ENCODE data around the gene DENND11. TPM values are rescaled to one million over a fixed set of nuclear protein-coding genes. Genes with fewer than 3 reads are reported as not detected.
A peak's percentile ranks its signal among the peaks of the same experiment; 100 is the strongest.
"Not testable (repeated sequence)": the region's sequence is repeated elsewhere in the genome, so short reads cannot be mapped to it uniquely, and the experiment has no call there.

The DENND11 gene
- polyA plus RNA-seq, 5 donors: 30.4 to 50.4 (median 40.0) TPM

- no peak for DNase-seq
Observed at GRCh38 chr7:141709749-141710148, 7.8 kb upstream of the DENND11 start.

GRCh38 chr7:141709318-141709717, 7.4 kb upstream of the DENND11 start:
- no peak for DNase-seq

GRCh38 chr7:141708351-141708750, 6.4 kb upstream of the DENND11 start, which contains the start of gene WEE2:
WEE2 (plus strand) TSS chr7:141708353; CDS start chr7:141708759, 406 bp downstream.
- no peak for DNase-seq

GRCh38 chr7:141706239-141707064, 4.5 kb upstream of the DENND11 start:
- no peak for DNase-seq

- DNase-seq: no peak
Observed at GRCh38 chr7:141704741-141705140, 2.8 kb upstream of the DENND11 start.

GRCh38 chr7:141704112-141704511, 2.1 kb upstream of the DENND11 start:
- DNase-seq: no peak

- no peak for DNase-seq
Observed at GRCh38 chr7:141702892-141703291, 926 bp upstream of the DENND11 start.

- DNase-seq: peak in 1 of 2 donors; percentile 46
Observed at GRCh38 chr7:141701489-141702046, 398 bp downstream of the DENND11 start.

- DNase-seq: no peak
Observed at GRCh38 chr7:141700848-141701371, 1.1 kb downstream of the DENND11 start.

GRCh38 chr7:141700296-141700847, 1.6 kb downstream of the DENND11 start:
- no peak for DNase-seq

GRCh38 chr7:141699860-141700259, 2.1 kb downstream of the DENND11 start:
- DNase-seq: no peak

GRCh38 chr7:141698247-141699015, 3.5 kb downstream of the DENND11 start:
- DNase-seq: no peak

- no peak for DNase-seq
Observed at GRCh38 chr7:141697211-141697871, 4.6 kb downstream of the DENND11 start.

GRCh38 chr7:141696348-141696747, 5.6 kb downstream of the DENND11 start:
- DNase-seq: no peak

- no peak for DNase-seq
Observed at GRCh38 chr7:141695803-141696289, 6.1 kb downstream of the DENND11 start.

- DNase-seq: no peak
Observed at GRCh38 chr7:141693082-141693481, 8.9 kb downstream of the DENND11 start.

GRCh38 chr7:141691961-141692360, 10.0 kb downstream of the DENND11 start:
- no peak for DNase-seq

GRCh38 chr7:141691540-141691939, 10.4 kb downstream of the DENND11 start:
- no peak for DNase-seq

GRCh38 chr7:141689072-141689825, 12.7 kb downstream of the DENND11 start:
- not testable (repeated sequence) for DNase-seq

GRCh38 chr7:141688043-141688442, 13.9 kb downstream of the DENND11 start:
- DNase-seq: no peak

All from right lung (tissue), 5 donors.